ENCODE results near the gene DIDO1.
A peak's percentile ranks its signal among the peaks of the same experiment; 100 is the strongest.
"Not testable (repeated sequence)": the region's sequence is repeated elsewhere in the genome, so short reads cannot be mapped to it uniquely, and the experiment has no call there.

The DIDO1 gene

GRCh38 chr20:62880147-62880934, 46.0 kb downstream of the DIDO1 start:
- H3K27me3 ChIP-seq (ENCODE audit: control insufficient read depth, insufficient read depth, low read length), result no peaks in the 10 kb centered on the region
- H3K9me3 ChIP-seq (ENCODE audit: control insufficient read depth, low read length), result no peaks in the 10 kb centered on the region
- no peak overlapping the region for H3K4me3 ChIP-seq (ENCODE audit: low read length)
- no peak overlapping the region for H3K9ac ChIP-seq (ENCODE audit: low read length)
- H3K4me1 ChIP-seq (ENCODE audit: control insufficient read depth, insufficient read depth, low read length), result peaks cover 19% of the 10 kb centered on the region
- no peaks in the 10 kb centered on the region for H3K36me3 ChIP-seq (ENCODE audit: control insufficient read depth, insufficient read depth, low read length)

GRCh38 chr20:62879275-62880146, 46.8 kb downstream of the DIDO1 start:
- no peaks in the 10 kb centered on the region for H3K9me3 ChIP-seq (ENCODE audit: control insufficient read depth, low read length)
- no peaks in the 10 kb centered on the region for H3K27me3 ChIP-seq (ENCODE audit: control insufficient read depth, insufficient read depth, low read length)
- no peak overlapping the region for H3K9ac ChIP-seq (ENCODE audit: low read length)
- peaks cover 19% of the 10 kb centered on the region for H3K4me1 ChIP-seq (ENCODE audit: control insufficient read depth, insufficient read depth, low read length)
- no peaks in the 10 kb centered on the region for H3K36me3 ChIP-seq (ENCODE audit: control insufficient read depth, insufficient read depth, low read length)
- H3K4me3 ChIP-seq (ENCODE audit: low read length), result no peak overlapping the region

- Histone ChIP-seq H3K27me3 (ENCODE audit: control insufficient read depth, insufficient read depth, low read length) (no peaks in the 10 kb centered on the region), H3K4me3 (ENCODE audit: low read length) (no peak overlapping the region), H3K9me3 (ENCODE audit: control insufficient read depth, low read length) (no peaks in the 10 kb centered on the region), H3K9ac (ENCODE audit: low read length) (no peak overlapping the region), H3K36me3 (ENCODE audit: control insufficient read depth, insufficient read depth, low read length) (no peaks in the 10 kb centered on the region), H3K4me1 (ENCODE audit: control insufficient read depth, insufficient read depth, low read length) (peaks cover 19% of the 10 kb centered on the region)
Observed at GRCh38 chr20:62878244-62879038, 47.9 kb downstream of the DIDO1 start.

- Histone ChIP-seq H3K27me3 (ENCODE audit: control insufficient read depth, insufficient read depth, low read length) (no peaks in the 10 kb centered on the region), H3K4me1 (ENCODE audit: control insufficient read depth, insufficient read depth, low read length) (peaks cover 19% of the 10 kb centered on the region), H3K4me3 (ENCODE audit: low read length) (no peak overlapping the region), H3K9me3 (ENCODE audit: control insufficient read depth, low read length) (no peaks in the 10 kb centered on the region), H3K36me3 (ENCODE audit: control insufficient read depth, insufficient read depth, low read length) (no peaks in the 10 kb centered on the region), H3K9ac (ENCODE audit: low read length) (no peak overlapping the region)
Observed at GRCh38 chr20:62876902-62877816, 49.1 kb downstream of the DIDO1 start.

GRCh38 chr20:62876501-62876901, 49.8 kb downstream of the DIDO1 start:
- no peak overlapping the region for H3K4me3 ChIP-seq (ENCODE audit: low read length)
- H3K36me3 ChIP-seq (ENCODE audit: control insufficient read depth, insufficient read depth, low read length), result no peaks in the 10 kb centered on the region
- peaks cover 19% of the 10 kb centered on the region for H3K4me1 ChIP-seq (ENCODE audit: control insufficient read depth, insufficient read depth, low read length)
- H3K27me3 ChIP-seq (ENCODE audit: control insufficient read depth, insufficient read depth, low read length), result no peaks in the 10 kb centered on the region
- no peak overlapping the region for H3K9ac ChIP-seq (ENCODE audit: low read length)
- no peaks in the 10 kb centered on the region for H3K9me3 ChIP-seq (ENCODE audit: control insufficient read depth, low read length)

- H3K27me3 ChIP-seq (ENCODE audit: control insufficient read depth, insufficient read depth, low read length), result no peaks in the 10 kb centered on the region
- H3K36me3 ChIP-seq (ENCODE audit: control insufficient read depth, insufficient read depth, low read length), result no peaks in the 10 kb centered on the region
- peaks cover 19% of the 10 kb centered on the region for H3K4me1 ChIP-seq (ENCODE audit: control insufficient read depth, insufficient read depth, low read length)
- H3K9me3 ChIP-seq (ENCODE audit: control insufficient read depth, low read length), result no peaks in the 10 kb centered on the region
- no peak overlapping the region for H3K4me3 ChIP-seq (ENCODE audit: low read length)
- peak overlapping the region; percentile 56 for H3K9ac ChIP-seq (ENCODE audit: low read length)
Observed at GRCh38 chr20:62875419-62876361, 50.6 kb downstream of the DIDO1 start.

GRCh38 chr20:62874964-62875344, 51.4 kb downstream of the DIDO1 start:
- H3K4me1 ChIP-seq (ENCODE audit: control insufficient read depth, insufficient read depth, low read length), result peaks cover 19% of the 10 kb centered on the region
- no peaks in the 10 kb centered on the region for H3K9me3 ChIP-seq (ENCODE audit: control insufficient read depth, low read length)
- no peak overlapping the region for H3K9ac ChIP-seq (ENCODE audit: low read length)
- no peaks in the 10 kb centered on the region for H3K27me3 ChIP-seq (ENCODE audit: control insufficient read depth, insufficient read depth, low read length)
- no peaks in the 10 kb centered on the region for H3K36me3 ChIP-seq (ENCODE audit: control insufficient read depth, insufficient read depth, low read length)
- no peak overlapping the region for H3K4me3 ChIP-seq (ENCODE audit: low read length)

- not testable (repeated sequence) for H3K4me3 ChIP-seq (ENCODE audit: low read length); H3K9me3 ChIP-seq (ENCODE audit: control insufficient read depth, low read length); H3K36me3 ChIP-seq (ENCODE audit: control insufficient read depth, insufficient read depth, low read length); H3K27me3 ChIP-seq (ENCODE audit: control insufficient read depth, insufficient read depth, low read length); H3K9ac ChIP-seq (ENCODE audit: low read length)
- H3K4me1 ChIP-seq (ENCODE audit: control insufficient read depth, insufficient read depth, low read length), result peaks cover 19% of the 10 kb centered on the region
Observed at GRCh38 chr20:62873681-62874031, 52.6 kb downstream of the DIDO1 start.

GRCh38 chr20:62873280-62873679, 53.0 kb downstream of the DIDO1 start:
- Histone ChIP-seq H3K36me3 (ENCODE audit: control insufficient read depth, insufficient read depth, low read length) (no peaks in the 10 kb centered on the region), H3K9ac (ENCODE audit: low read length) (no peak overlapping the region), H3K4me3 (ENCODE audit: low read length) (no peak overlapping the region), H3K4me1 (ENCODE audit: control insufficient read depth, insufficient read depth, low read length) (peaks cover 19% of the 10 kb centered on the region), H3K27me3 (ENCODE audit: control insufficient read depth, insufficient read depth, low read length) (no peaks in the 10 kb centered on the region), H3K9me3 (ENCODE audit: control insufficient read depth, low read length) (no peaks in the 10 kb centered on the region)

GRCh38 chr20:62872862-62873261, 53.4 kb downstream of the DIDO1 start:
- Histone ChIP-seq H3K9ac (ENCODE audit: low read length) (no peak overlapping the region), H3K4me1 (ENCODE audit: control insufficient read depth, insufficient read depth, low read length) (peaks cover 19% of the 10 kb centered on the region), H3K36me3 (ENCODE audit: control insufficient read depth, insufficient read depth, low read length) (no peaks in the 10 kb centered on the region), H3K9me3 (ENCODE audit: control insufficient read depth, low read length) (no peaks in the 10 kb centered on the region), H3K4me3 (ENCODE audit: low read length) (no peak overlapping the region), H3K27me3 (ENCODE audit: control insufficient read depth, insufficient read depth, low read length) (no peaks in the 10 kb centered on the region)

Data from mucosa of stomach (tissue), 1 donor.